Measurements from ENCODE around the gene TEX51. TPM values are rescaled to one million over a fixed set of nuclear protein-coding genes. Genes with fewer than 3 reads are reported as not detected.

TEX51 gene
- total RNA-seq, 2 experiments from 2014 or later = not detected

DNA sequence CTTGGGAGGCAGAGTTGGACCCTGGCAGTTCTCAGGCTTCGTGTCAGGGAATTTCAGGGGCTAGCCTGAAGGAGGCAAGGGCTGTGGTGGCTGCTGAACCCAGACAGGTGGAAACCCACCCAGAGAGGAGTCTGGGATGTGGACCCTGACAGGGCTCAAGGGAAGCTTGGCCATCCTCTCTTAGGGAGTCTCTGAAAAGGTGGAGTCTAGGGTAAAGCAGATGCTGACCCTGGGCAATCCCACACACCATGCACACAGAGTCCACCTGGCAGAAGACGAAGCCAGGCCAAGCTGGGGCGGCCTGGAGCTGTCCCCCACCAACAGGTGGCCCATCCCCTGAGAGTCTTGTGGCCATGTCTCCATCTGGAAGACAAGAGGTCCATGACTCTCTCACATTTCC lies 41.2 kb upstream of the TEX51 start:
- intact Hi-C loops (cut with micrococcal nuclease; ENCODE audit: unreplicated experiment) = no loop called here
- Histone ChIP-seq H4K20me1 (ENCODE audit: insufficient read depth, low read length) (no peaks in the 10 kb centered on the region), H3K9me2 (ENCODE audit: insufficient read depth, low read length) (no peaks in the 10 kb centered on the region), H3K9me3 (ENCODE audit: low read length) (no peaks in the 10 kb centered on the region), H3K27ac (ENCODE audit: low read depth, low read length, poor library complexity, severe bottlenecking) (no peak overlapping the region), H2AFZ (ENCODE audit: low read length) (no peak overlapping the region), H3K4me3 (ENCODE audit: low read depth, low read length, poor library complexity, severe bottlenecking) (no peak overlapping the region), H3K4me2 (ENCODE audit: low read length) (no peak overlapping the region), H3K36me3 (ENCODE audit: insufficient read depth, low read length) (no peaks in the 10 kb centered on the region), H3K79me2 (ENCODE audit: insufficient read depth, low read depth, low read length) (no peaks in the 10 kb centered on the region), H3K4me1 (ENCODE audit: insufficient read depth, low read length, poor library complexity, severe bottlenecking) (no peaks in the 10 kb centered on the region)
- no TSS peak for BruUV-seq (replicated peaks)
- ChIA-PET CTCF (ENCODE audit: unreplicated experiment) (no interaction called here), POLR2A (no interaction called here)
- no peak for DNase-seq (ENCODE audit: low spot score)
- TF ChIP-seq, protein P1, sequence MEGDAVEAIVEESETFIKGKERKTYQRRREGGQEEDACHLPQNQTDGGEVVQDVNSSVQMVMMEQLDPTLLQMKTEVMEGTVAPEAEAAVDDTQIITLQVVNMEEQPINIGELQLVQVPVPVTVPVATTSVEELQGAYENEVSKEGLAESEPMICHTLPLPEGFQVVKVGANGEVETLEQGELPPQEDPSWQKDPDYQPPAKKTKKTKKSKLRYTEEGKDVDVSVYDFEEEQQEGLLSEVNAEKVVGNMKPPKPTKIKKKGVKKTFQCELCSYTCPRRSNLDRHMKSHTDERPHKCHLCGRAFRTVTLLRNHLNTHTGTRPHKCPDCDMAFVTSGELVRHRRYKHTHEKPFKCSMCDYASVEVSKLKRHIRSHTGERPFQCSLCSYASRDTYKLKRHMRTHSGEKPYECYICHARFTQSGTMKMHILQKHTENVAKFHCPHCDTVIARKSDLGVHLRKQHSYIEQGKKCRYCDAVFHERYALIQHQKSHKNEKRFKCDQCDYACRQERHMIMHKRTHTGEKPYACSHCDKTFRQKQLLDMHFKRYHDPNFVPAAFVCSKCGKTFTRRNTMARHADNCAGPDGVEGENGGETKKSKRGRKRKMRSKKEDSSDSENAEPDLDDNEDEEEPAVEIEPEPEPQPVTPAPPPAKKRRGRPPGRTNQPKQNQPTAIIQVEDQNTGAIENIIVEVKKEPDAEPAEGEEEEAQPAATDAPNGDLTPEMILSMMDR (conservative IDR thresholded peaks at IDR 0.05; ENCODE audit: low read length) = no peak
- no peak for TF ChIP-seq EZH2phosphoT487 (IDR thresholded peaks at IDR 0.05; ENCODE audit: borderline replicate concordance, low read depth, low read length)

- H3K4me2 ChIP-seq (ENCODE audit: low read length) = no peak overlapping the region
- BruUV-seq (replicated peaks) = no TSS peak
- no peaks in the 10 kb centered on the region for H3K79me2 ChIP-seq (ENCODE audit: insufficient read depth, low read depth, low read length)
- H3K9me2 ChIP-seq (ENCODE audit: insufficient read depth, low read length) = no peaks in the 10 kb centered on the region
- no peaks in the 10 kb centered on the region for H3K36me3 ChIP-seq (ENCODE audit: insufficient read depth, low read length)
- H2AFZ ChIP-seq (ENCODE audit: low read length) = no peak overlapping the region
- no peak overlapping the region for H3K4me3 ChIP-seq (ENCODE audit: low read depth, low read length, poor library complexity, severe bottlenecking)
- ChIA-PET CTCF (ENCODE audit: unreplicated experiment) (no interaction called here), POLR2A (no interaction called here)
- TF ChIP-seq, protein P1 (conservative IDR thresholded peaks at IDR 0.05; ENCODE audit: low read length) = no peak
- no peak for TF ChIP-seq EZH2phosphoT487 (IDR thresholded peaks at IDR 0.05; ENCODE audit: borderline replicate concordance, low read depth, low read length)
- no peaks in the 10 kb centered on the region for H3K9me3 ChIP-seq (ENCODE audit: low read length)
- no peak for DNase-seq (ENCODE audit: low spot score)
- H3K27ac ChIP-seq (ENCODE audit: low read depth, low read length, poor library complexity, severe bottlenecking) = no peak overlapping the region
- no peaks in the 10 kb centered on the region for H3K4me1 ChIP-seq (ENCODE audit: insufficient read depth, low read length, poor library complexity, severe bottlenecking)
- intact Hi-C loops (cut with micrococcal nuclease; ENCODE audit: unreplicated experiment) = no loop called here
- H4K20me1 ChIP-seq (ENCODE audit: insufficient read depth, low read length) = no peaks in the 10 kb centered on the region
These were observed 40.7 kb upstream of the TEX51 start for GRCh38 chr2:126858013-126858412.

DNA sequence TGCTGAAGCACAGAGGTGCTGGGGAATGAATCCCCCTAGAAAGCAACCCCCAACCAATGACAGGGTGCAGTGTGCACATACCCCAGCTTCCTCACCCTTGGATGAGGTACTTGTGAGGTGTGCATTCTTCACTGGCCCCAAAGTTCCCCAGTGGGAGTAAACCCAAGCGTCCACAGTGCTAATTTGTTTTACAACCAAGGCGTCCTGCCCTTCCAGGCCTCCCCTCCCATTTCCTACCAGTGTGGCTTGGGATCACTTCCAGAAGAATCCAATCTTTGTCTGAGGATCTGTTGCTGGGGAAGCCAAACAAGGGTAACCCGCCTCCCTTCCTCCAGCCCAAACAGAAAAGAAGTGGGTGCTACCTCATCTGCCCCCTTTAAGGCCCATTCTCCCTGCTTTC lies 40.3 kb upstream of the TEX51 start:
- H3K79me2 ChIP-seq (ENCODE audit: insufficient read depth, low read depth, low read length) = no peaks in the 10 kb centered on the region
- TF ChIP-seq, protein P1 (conservative IDR thresholded peaks at IDR 0.05; ENCODE audit: low read length) = no peak
- no peak for TF ChIP-seq EZH2phosphoT487 (IDR thresholded peaks at IDR 0.05; ENCODE audit: borderline replicate concordance, low read depth, low read length)
- ChIA-PET POLR2A (no interaction called here), CTCF (ENCODE audit: unreplicated experiment) (no interaction called here)
- no peak overlapping the region for H3K27ac ChIP-seq (ENCODE audit: low read depth, low read length, poor library complexity, severe bottlenecking)
- no peak overlapping the region for H3K4me3 ChIP-seq (ENCODE audit: low read depth, low read length, poor library complexity, severe bottlenecking)
- H3K9me3 ChIP-seq (ENCODE audit: low read length) = no peaks in the 10 kb centered on the region
- no peak overlapping the region for H3K4me2 ChIP-seq (ENCODE audit: low read length)
- DNase-seq (ENCODE audit: low spot score) = no peak
- H3K4me1 ChIP-seq (ENCODE audit: insufficient read depth, low read length, poor library complexity, severe bottlenecking) = no peaks in the 10 kb centered on the region
- H2AFZ ChIP-seq (ENCODE audit: low read length) = no peak overlapping the region
- no peaks in the 10 kb centered on the region for H3K36me3 ChIP-seq (ENCODE audit: insufficient read depth, low read length)
- no peaks in the 10 kb centered on the region for H3K9me2 ChIP-seq (ENCODE audit: insufficient read depth, low read length)
- no TSS peak for BruUV-seq (replicated peaks)
- intact Hi-C loops (cut with micrococcal nuclease; ENCODE audit: unreplicated experiment) = no loop called here
- H4K20me1 ChIP-seq (ENCODE audit: insufficient read depth, low read length) = no peaks in the 10 kb centered on the region

Measured in OCI-LY7 (cell line).